K562 (cell line): ENCODE results near the gene SMARCA4. TPM values are rescaled to one million over a fixed set of nuclear protein-coding genes. Genes with fewer than 3 reads are reported as not detected.

Experiments
- BMI1 ChIP-seq: fragments of 150-350 bp; IDR thresholded peaks from 2 replicates; pipeline ENCODE4 v1.6.1; 2014; ENCODE audit warnings: low read length
- HIVEP1 ChIP-seq: fragments of 250-450 bp; sonication (Bioruptor Pico); IDR thresholded peaks from 2 replicates; pipeline ENCODE4 v1.4.0; 2020; ENCODE audit warnings: mild to moderate bottlenecking
- HNRNPK ChIP-seq: fragments of 200-400 bp; formaldehyde crosslinking; IDR thresholded peaks from one replicate; pipeline ENCODE4 v1.6.1; 2018; ENCODE audit warnings: mild to moderate bottlenecking, low read depth, low read length; ENCODE audit not compliant: poor library complexity, severe bottlenecking
- MCM2 ChIP-seq: fragments of 450-650 bp; IDR thresholded peaks from 2 replicates; pipeline ENCODE4 v1.6.1; 2017; ENCODE audit warnings: low read depth, mild to moderate bottlenecking
- MECOM ChIP-seq: fragments of 250-450 bp; sonication (Bioruptor Pico); IDR thresholded peaks from 2 replicates; pipeline ENCODE4 v1.8.0; 2022; ENCODE audit warnings: inconsistent platforms
- NBN ChIP-seq: fragments of 450-650 bp; IDR thresholded peaks from 2 replicates; pipeline ENCODE4 v1.6.1; 2016; ENCODE audit warnings: low read depth, mild to moderate bottlenecking
- NR2C1 ChIP-seq, 2 experiments: fragments of 450-650 bp; IDR thresholded peaks; 2 replicates each; pipeline ENCODE4 v1.6.1; 2017; ENCODE audit warnings: mild to moderate bottlenecking in 2 of 2, antibody characterized with exemption in 1 of 2, inconsistent platforms in 1 of 2, missing compliant biosample characterization in 1 of 2, missing genetic modification characterization in 1 of 2
- POLR2B ChIP-seq: fragments of 450-650 bp; IDR thresholded peaks from 2 replicates; pipeline ENCODE4 v1.6.1; 2018; ENCODE audit warnings: low read depth; ENCODE audit not compliant: partially characterized antibody
- SFPQ ChIP-seq: fragments of 200-400 bp; formaldehyde crosslinking; IDR thresholded peaks from 2 replicates; pipeline ENCODE4 v1.6.1; 2017; ENCODE audit warnings: mild to moderate bottlenecking, low read depth, low read length, moderate library complexity
- THAP7 ChIP-seq: fragments of 250-450 bp; sonication (Bioruptor Pico); IDR thresholded peaks from 2 replicates; pipeline ENCODE4 v1.5.0; 2021
- THRAP3 ChIP-seq: fragments of 450-650 bp; IDR thresholded peaks from 2 replicates; pipeline ENCODE4 v1.6.1; 2016; ENCODE audit warnings: mild to moderate bottlenecking, inconsistent platforms, borderline replicate concordance
- ZFP1 ChIP-seq: fragments of 450-650 bp; formaldehyde crosslinking; IDR thresholded peaks from 2 replicates; pipeline ENCODE4 v1.4.0; 2020; ENCODE audit warnings: mild to moderate bottlenecking, mixed read lengths
- ZNF24 ChIP-seq: fragments of 450-650 bp; IDR thresholded peaks from 2 replicates; pipeline ENCODE4 v1.6.1; 2016
- ZNF696 ChIP-seq: fragments of 250-450 bp; sonication (Bioruptor Pico); conservative IDR thresholded peaks from 2 replicates; pipeline ENCODE4 v1.4.0; 2020; ENCODE audit warnings: mild to moderate bottlenecking, moderate library complexity
- ZNF766 ChIP-seq: fragments of 200-800 bp; sonication (Bioruptor generic); conservative IDR thresholded peaks from 2 replicates; pipeline ENCODE4 v1.6.1; 2016; ENCODE audit warnings: missing genetic modification characterization, missing compliant biosample characterization
- ZNF780A ChIP-seq: fragments of 250-450 bp; sonication (Bioruptor Pico); IDR thresholded peaks from 2 replicates; pipeline ENCODE4 v1.5.0; 2021; ENCODE audit warnings: mild to moderate bottlenecking
- polyA plus RNA-seq, 8 experiments: library from polyadenylated mRNA; depleted of rRNA in 4 of 8; stranded (reverse) in 5 of 8; unstranded in 3 of 8; fragments of >200 nt; fragmentation: Nextera tagmentation in 2 of 8; fragmentation: Illumina TruSeq in 1 of 8; extraction: Ambion mirVana in 2 of 8; extraction: Trizol in 1 of 8; gene quantifications; 2 replicates each; pipeline versions ENCODE4 v1.2.1 to v1.2.3, GENCODE V29; 2011 to 2014; ENCODE audit warnings: inconsistent platforms in 1 of 8, missing spikeins in 1 of 8
- total RNA-seq, 7 experiments: library from RNA; depleted of rRNA in 6 of 7; stranded (reverse); fragments of >200 nt in 6 of 7; fragmentation: Illumina TruSeq in 2 of 7; extraction: Trizol in 2 of 7; gene quantifications; 2 replicates each; pipeline versions ENCODE4 v1.2.1 to v1.2.3, GENCODE V29; 2011 to 2021; ENCODE audit warnings: low replicate concordance in 1 of 7
- TF ChIP-seq, protein P1 (sequence below): IDR thresholded peaks from 2 replicates; pipeline ENCODE4 v1.6.1; 2016; ENCODE audit warnings: missing genetic modification characterization, missing compliant biosample characterization
- TF ChIP-seq, protein P2 (sequence below): fragments of 250-450 bp; sonication (Bioruptor Pico); IDR thresholded peaks from 2 replicates; pipeline ENCODE4 v1.8.0; 2022; ENCODE audit warnings: inconsistent platforms, mild to moderate bottlenecking, moderate library complexity, borderline replicate concordance
- TF ChIP-seq, protein P3 (sequence below): sonication (generic); formaldehyde crosslinking; IDR thresholded peaks from 2 replicates; pipeline ENCODE4 v1.8.1; 2023; ENCODE audit warnings: mild to moderate bottlenecking, missing genetic modification reagents

The SMARCA4 gene
- total and polyA plus RNA-seq, 9 of the 15 experiments (the other 6 are each of a cell fraction or from before 2014, with no cell fraction given): 19.3 to 207 (median 52.1) TPM

DNA sequence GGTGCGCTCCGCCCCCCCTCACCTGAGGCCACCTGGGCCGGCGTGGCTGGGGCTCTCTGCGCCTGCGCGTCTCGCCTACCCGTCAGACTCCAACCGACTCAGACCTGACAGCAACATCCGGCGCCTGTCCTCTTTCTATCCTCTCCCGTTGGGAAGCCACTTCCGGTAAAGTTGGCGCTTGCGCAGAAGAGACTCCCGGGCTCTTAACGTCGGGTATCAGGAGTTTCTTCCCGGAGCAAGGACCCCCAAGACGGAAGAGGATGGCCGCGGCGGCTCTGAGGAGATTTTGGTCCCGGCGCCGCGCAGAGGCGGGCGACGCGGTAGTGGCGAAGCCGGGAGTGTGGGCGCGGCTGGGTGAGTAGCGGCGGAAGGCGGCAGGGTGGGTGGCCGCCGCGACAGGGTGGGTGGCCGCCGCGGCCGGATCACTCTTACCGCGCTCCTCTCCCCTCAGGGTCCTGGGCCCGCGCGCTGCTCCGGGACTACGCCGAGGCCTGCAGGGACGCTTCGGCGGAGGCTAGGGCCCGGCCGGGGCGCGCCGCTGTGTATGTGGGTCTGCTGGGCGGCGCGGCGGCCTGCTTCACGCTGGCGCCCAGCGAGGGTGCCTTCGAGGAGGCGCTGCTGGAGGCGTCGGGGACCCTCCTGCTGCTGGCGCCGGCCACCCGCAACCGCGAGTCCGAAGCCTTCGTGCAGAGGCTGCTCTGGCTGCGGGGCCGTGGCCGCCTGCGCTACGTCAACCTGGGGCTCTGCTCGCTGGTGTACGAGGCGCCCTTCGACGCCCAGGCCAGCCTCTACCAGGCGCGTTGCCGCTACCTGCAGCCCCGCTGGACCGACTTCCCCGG is 32.0 kb upstream of the SMARCA4 start, which contains the start of the genes TIMM29 and YIPF2 (continued):
- TF ChIP-seq, protein P1, sequence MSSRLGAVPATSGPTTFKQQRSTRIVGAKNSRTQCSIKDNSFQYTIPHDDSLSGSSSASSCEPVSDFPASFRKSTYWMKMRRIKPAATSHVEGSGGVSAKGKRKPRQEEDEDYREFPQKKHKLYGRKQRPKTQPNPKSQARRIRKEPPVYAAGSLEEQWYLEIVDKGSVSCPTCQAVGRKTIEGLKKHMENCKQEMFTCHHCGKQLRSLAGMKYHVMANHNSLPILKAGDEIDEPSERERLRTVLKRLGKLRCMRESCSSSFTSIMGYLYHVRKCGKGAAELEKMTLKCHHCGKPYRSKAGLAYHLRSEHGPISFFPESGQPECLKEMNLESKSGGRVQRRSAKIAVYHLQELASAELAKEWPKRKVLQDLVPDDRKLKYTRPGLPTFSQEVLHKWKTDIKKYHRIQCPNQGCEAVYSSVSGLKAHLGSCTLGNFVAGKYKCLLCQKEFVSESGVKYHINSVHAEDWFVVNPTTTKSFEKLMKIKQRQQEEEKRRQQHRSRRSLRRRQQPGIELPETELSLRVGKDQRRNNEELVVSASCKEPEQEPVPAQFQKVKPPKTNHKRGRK (tag): no peak
- TF ChIP-seq POLR2B (peak; percentile 68), THRAP3 (no peak), NR2C1 (IDR thresholded peaks at IDR 0.05) (peak; percentile 61; the same call in 1 of the 2 replicates), NR2C1 (tag; IDR thresholded peaks at IDR 0.05) (peak; percentile 73), ZNF24 (peak; percentile 10; the same call in 1 of the 2 replicates), MECOM (CRISPR knock-in tag) (no peak), ZNF696 (CRISPR knock-in tag) (no peak), BMI1 (no peak), MCM2 (no peak), HNRNPK (no peak), ZNF780A (CRISPR knock-in tag) (no peak), NBN (peak; percentile 47; the same call in 1 of the 2 replicates), THAP7 (CRISPR knock-in tag) (peak; percentile 93), ZNF766 (CRISPR knock-in tag) (no peak), HIVEP1 (CRISPR knock-in tag) (no peak), SFPQ (no peak), ZFP1 (no peak)
- TF ChIP-seq, protein P2, sequence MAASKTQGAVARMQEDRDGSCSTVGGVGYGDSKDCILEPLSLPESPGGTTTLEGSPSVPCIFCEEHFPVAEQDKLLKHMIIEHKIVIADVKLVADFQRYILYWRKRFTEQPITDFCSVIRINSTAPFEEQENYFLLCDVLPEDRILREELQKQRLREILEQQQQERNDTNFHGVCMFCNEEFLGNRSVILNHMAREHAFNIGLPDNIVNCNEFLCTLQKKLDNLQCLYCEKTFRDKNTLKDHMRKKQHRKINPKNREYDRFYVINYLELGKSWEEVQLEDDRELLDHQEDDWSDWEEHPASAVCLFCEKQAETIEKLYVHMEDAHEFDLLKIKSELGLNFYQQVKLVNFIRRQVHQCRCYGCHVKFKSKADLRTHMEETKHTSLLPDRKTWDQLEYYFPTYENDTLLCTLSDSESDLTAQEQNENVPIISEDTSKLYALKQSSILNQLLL (CRISPR knock-in tag): no peak
- TF ChIP-seq, protein P3, sequence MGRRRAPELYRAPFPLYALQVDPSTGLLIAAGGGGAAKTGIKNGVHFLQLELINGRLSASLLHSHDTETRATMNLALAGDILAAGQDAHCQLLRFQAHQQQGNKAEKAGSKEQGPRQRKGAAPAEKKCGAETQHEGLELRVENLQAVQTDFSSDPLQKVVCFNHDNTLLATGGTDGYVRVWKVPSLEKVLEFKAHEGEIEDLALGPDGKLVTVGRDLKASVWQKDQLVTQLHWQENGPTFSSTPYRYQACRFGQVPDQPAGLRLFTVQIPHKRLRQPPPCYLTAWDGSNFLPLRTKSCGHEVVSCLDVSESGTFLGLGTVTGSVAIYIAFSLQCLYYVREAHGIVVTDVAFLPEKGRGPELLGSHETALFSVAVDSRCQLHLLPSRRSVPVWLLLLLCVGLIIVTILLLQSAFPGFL (CRISPR knock-in tag): no peak
